ENCODE results near the gene ST3GAL5.
A peak's percentile ranks its signal among the peaks of the same experiment; 100 is the strongest.

ST3GAL5 gene

GRCh38 chr2:85865539-85866164, 23.1 kb downstream of the ST3GAL5 start:
- no peak for DNase-seq

GRCh38 chr2:85864654-85865053, 24.1 kb downstream of the ST3GAL5 start:
- no peak for DNase-seq

- DNase-seq: peak; percentile 25
Measured at GRCh38 chr2:85862426-85862825, 26.4 kb downstream of the ST3GAL5 start.

GRCh38 chr2:85861650-85862049, 27.1 kb downstream of the ST3GAL5 start:
- DNase-seq: no peak

DNA sequence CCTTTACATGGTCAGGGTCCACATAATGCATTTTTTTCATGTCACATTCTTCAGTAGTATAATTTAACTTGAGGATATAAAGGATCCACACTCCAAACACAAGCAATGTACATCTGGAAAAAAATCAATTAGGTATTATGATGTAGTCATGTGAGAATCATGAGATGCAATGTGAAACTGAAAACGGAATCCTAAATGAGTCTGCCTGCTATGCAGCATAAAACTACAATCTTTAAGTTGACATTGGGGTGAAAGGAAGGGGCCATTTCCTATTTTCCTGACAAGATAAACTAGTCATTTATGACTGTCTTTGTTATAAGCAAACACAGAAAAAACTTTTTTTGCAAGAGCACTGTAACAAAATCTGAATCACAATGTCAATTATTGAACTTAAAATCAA, 27.6 kb downstream of the ST3GAL5 start:
- DNase-seq: no peak

DNA sequence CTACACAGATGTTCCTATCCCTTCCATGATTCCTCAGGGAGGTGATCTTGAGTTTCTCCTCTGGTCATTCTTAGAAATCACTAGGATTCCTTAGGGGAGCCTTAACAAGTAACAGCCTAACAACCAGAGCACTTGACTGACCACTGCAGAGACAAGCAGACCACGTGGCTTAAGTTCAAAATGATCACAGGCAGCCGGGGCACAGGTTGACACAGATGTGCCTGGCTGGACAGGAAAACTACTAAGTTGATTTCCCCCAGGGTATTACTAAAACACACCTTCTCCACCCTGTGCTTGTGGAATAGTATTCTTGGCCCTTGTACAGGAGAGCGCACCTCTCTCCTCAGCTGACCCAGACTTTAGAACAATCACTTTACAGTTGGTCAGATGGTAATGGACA, 29.9 kb downstream of the ST3GAL5 start:
- DNase-seq: no peak

- no peak for DNase-seq
Measured at GRCh38 chr2:85854897-85855296, 33.9 kb downstream of the ST3GAL5 start.

- no peak for DNase-seq
Measured at GRCh38 chr2:85854166-85854509, 34.7 kb downstream of the ST3GAL5 start.

DNA sequence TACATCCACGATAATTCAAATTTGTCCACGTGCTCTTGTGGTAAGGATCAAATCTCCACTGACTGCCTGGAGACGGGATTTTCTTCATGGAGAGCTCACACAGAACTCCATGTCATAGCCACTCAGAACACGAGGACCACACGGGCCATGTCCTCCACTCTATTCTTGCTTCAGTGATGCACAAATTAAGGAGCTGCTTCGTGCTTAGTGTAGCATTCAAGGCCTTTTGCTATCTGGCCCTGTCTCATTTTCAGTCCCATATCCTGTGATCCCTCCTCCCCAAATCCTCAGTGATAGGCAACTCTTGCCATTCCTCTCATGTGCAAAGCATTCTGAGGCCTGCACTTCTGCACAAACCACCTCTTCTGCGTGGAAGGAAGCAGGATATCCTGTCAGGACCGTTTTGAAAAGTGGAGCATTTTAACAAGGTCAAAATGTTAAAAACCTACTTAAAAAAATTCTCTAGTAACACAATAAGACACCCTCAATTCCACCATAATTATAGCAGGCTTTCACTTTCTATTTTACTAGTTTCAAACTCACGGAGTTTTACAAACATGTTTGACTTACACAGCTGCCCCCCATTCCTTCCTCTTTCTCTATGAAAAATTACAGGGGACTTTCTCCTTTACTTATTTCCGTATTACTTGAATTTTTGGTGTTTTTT, 35.2 kb downstream of the ST3GAL5 start:
- no peak for DNase-seq

DNA sequence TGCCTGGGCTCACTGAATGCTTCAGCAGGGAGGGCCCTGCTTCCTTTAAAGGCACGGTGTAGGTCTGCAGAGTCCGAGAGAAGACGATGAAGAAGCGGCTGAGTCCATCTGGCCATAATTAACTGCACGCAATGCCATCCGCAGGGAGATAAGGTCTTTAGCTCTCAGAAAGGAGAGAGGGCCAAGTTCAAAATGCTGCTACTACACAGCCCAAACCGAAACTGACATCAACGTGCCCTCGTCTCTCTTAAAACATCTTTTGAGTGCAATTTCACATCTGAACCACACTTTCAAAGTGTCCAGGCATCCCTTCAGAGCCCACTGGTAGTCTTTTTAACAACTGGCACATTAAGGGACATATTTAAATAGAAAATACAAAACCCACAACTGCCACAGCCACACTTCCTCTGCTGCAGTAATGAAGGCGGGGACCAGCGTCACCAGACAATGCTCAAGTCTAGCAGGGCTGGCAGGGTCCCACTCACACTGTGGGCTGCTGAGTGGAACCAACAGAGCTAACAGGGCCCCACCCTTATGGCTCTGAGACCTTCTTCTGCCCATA, 35.8 kb downstream of the ST3GAL5 start:
- DNase-seq: peak; percentile 47

DNA sequence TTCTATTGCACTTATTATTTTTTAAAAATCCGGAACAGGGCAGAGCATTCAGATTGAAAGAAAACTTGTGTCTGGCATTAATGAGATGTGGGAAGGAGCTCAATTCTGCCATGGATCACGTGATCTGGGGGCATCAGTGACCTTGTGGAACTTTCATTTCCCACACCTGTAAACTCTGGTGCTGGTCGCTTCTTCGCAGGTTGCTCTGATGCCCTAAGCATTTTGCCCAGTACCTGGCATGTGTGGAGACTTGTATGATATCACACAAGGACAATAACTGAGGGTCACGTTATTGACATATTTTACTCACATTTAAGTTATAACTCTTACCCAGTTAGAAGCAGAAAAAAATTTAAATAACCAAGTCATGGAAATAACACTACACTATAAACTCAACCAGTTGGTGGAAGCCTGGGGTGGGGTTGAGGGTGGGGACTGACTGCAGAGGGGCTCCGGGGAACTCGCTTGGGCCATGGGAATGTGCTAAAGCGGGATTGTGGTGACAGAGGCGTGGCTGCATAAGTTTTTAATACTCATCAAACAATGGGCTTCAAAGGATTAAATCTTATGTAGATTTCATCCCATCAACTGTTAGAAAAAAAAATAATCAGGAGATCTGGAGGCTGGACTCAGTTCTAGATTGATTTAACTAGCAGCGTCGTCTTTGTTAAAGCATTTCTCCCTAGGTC, 36.5 kb downstream of the ST3GAL5 start:
- no peak for DNase-seq

- peak; percentile 56 for DNase-seq
Measured at GRCh38 chr2:85851253-85852151, 37.3 kb downstream of the ST3GAL5 start.

GRCh38 chr2:85850451-85850850, 38.3 kb downstream of the ST3GAL5 start:
- DNase-seq: no peak

- DNase-seq: no peak
Measured at GRCh38 chr2:85847051-85847588, 41.7 kb downstream of the ST3GAL5 start.

DNA sequence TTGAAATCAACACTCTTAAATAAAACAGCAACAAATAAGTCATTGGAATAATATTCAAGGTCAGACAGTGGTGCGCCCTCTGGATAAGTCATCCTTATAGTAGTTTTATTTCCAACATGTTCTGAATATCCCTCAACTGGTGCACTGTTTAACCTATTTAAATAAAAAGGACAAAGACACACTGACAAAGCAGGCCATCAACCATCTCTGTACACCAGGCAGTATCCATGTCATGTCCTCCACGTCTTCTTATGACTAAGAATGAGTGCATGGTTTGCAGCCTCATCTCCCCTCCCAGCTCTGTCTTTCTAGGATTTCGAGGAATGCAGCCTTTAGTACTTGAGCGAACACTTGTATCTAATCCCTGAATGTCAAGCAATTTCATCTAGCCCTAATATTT, 42.4 kb downstream of the ST3GAL5 start:
- DNase-seq: peak; percentile 87

- DNase-seq: no peak
Measured at GRCh38 chr2:85844486-85844885, 44.3 kb downstream of the ST3GAL5 start.

- DNase-seq: no peak
Measured at GRCh38 chr2:85843543-85843942, 45.2 kb downstream of the ST3GAL5 start.

GRCh38 chr2:85840091-85840490, 48.7 kb downstream of the ST3GAL5 start:
- DNase-seq: no peak

- no peak for DNase-seq
Measured at GRCh38 chr2:85839461-85839860, 49.3 kb downstream of the ST3GAL5 start.

GRCh38 chr2:85838641-85839040, 50.1 kb downstream of the ST3GAL5 start:
- DNase-seq: no peak

DNA sequence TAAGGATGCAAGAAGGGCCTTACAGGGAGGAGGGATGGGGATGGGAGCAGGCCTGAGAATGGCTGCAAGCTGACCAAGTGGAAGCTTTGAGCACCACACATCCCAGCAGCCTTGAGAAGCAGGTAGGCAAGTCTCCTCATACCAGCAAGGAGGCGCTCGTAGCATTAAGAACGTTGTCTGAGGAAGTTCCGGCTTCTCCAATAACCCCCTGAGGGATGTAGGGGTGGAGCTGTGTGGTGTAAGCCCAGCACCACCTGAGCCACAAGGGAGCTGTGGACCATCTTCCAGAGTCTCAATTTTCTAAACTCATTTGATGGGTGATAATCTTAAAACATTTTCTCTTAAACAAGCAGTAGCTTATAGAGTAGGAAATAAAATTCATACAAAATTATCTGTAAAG, 50.6 kb downstream of the ST3GAL5 start:
- DNase-seq: no peak

GRCh38 chr2:85834466-85834865, 54.3 kb downstream of the ST3GAL5 start:
- peak; percentile 21 for DNase-seq
